Ascending aorta (tissue), 2 donors: ENCODE measurements around the gene TMTC1. TPM values are rescaled to one million over a fixed set of nuclear protein-coding genes. Genes with fewer than 3 reads are reported as not detected.

Source experiments
- DNase-seq, 2 donors: peaks; one replicate each; pipeline ENCODE4 v3.0.0-alpha.2; 2019; ENCODE audit warnings: low spot score in 2 of 2
- H3K27ac ChIP-seq, 2 donors: fragments of 200-600 bp; sonication (generic); one replicate each; pipeline ENCODE4 v1.5.1; 2016 to 2017; ENCODE audit warnings: mild to moderate bottlenecking in 1 of 2
- H3K27me3 ChIP-seq: fragments of 200-600 bp; sonication (generic); one replicate; pipeline ENCODE4 v1.5.1; 2017
- H3K36me3 ChIP-seq, 2 donors: fragments of 200-600 bp; sonication (generic); one replicate each; pipeline ENCODE4 v1.5.1; 2016
- H3K4me1 ChIP-seq, 2 donors: fragments of 200-600 bp; sonication (generic); one replicate each; pipeline ENCODE4 v1.5.1; 2016 to 2017; ENCODE audit warnings: mild to moderate bottlenecking in 1 of 2
- H3K4me3 ChIP-seq, 2 donors: fragments of 200-600 bp; sonication (generic); one replicate each; pipeline ENCODE4 v1.5.1; 2016 to 2017; ENCODE audit warnings: mild to moderate bottlenecking in 1 of 2
- H3K9me3 ChIP-seq, 2 donors: fragments of 200-600 bp; sonication (generic); one replicate each; pipeline ENCODE4 v1.5.1; 2016
- CTCF ChIP-seq, 3 experiments: fragments of 200-600 bp in 2 of 3; fragments of 450-650 bp in 1 of 3; sonication (generic) in 2 of 3; IDR thresholded peaks; one replicate each; pipeline ENCODE4 v1.5.1; 2016 to 2019; ENCODE audit warnings: antibody characterized with exemption in 3 of 3, mild to moderate bottlenecking in 1 of 3, moderate library complexity in 1 of 3
- intact Hi-C: fragments of 100-400 bp; cut with DNase I; formaldehyde crosslinking; loops from one replicate; pipeline ENCODE4 v1.15.1; 2023
- total RNA-seq: library from RNA; depleted of rRNA; stranded (reverse); fragments of >200 nt; gene quantifications from one replicate; pipeline ENCODE4 v1.1.0, GENCODE V29; 2016

The TMTC1 gene
- total RNA-seq, 1 donor from 2014 or later: 176 TPM

GRCh38 chr12:29763301-29763683 lies 20.4 kb downstream of the TMTC1 start:
- Histone ChIP-seq H3K27ac (no peak overlapping the region), H3K9me3 (no peaks in the 10 kb centered on the region), H3K27me3 (no peaks in the 10 kb centered on the region), H3K4me1 (peaks cover 0 to under 1% of the 10 kb centered on the region in 2 donors), H3K4me3 (no peak overlapping the region), H3K36me3 (peaks cover 0 to 21% of the 10 kb centered on the region in 2 donors)
- DNase-seq: no peak
- intact Hi-C loops: no loop called here
- TF ChIP-seq CTCF (IDR thresholded peaks at IDR 0.05): no peak

- intact Hi-C loops: no loop called here
- no peaks in the 10 kb centered on the region for H3K4me1 ChIP-seq
- no peaks in the 10 kb centered on the region for H3K27me3 ChIP-seq
- no peaks in the 10 kb centered on the region for H3K9me3 ChIP-seq
- TF ChIP-seq CTCF (IDR thresholded peaks at IDR 0.05): no peak
- H3K27ac ChIP-seq: no peak overlapping the region
- no peak for DNase-seq
- no peak overlapping the region for H3K4me3 ChIP-seq
- H3K36me3 ChIP-seq: peaks cover 0 to 25% of the 10 kb centered on the region in 2 donors
Observed at GRCh38 chr12:29762637-29763300, 21.0 kb downstream of the TMTC1 start.

- Histone ChIP-seq H3K9me3 (no peaks in the 10 kb centered on the region), H3K27ac (no peak overlapping the region), H3K36me3 (peaks cover 3 to 22% of the 10 kb centered on the region in 2 donors), H3K27me3 (no peaks in the 10 kb centered on the region), H3K4me3 (no peak overlapping the region), H3K4me1 (no peaks in the 10 kb centered on the region)
- intact Hi-C loops: no loop called here
- DNase-seq: no peak
- no peak for TF ChIP-seq CTCF (IDR thresholded peaks at IDR 0.05)
Observed at GRCh38 chr12:29759950-29760349, 23.8 kb downstream of the TMTC1 start.

- DNase-seq: no peak
- intact Hi-C loops: no loop called here
- Histone ChIP-seq H3K9me3 (no peaks in the 10 kb centered on the region), H3K4me3 (no peak overlapping the region), H3K27ac (no peak overlapping the region), H3K4me1 (no peaks in the 10 kb centered on the region), H3K27me3 (no peaks in the 10 kb centered on the region), H3K36me3 (peaks cover 3 to 38% of the 10 kb centered on the region in 2 donors)
- TF ChIP-seq CTCF (IDR thresholded peaks at IDR 0.05): no peak
Observed at GRCh38 chr12:29756741-29757390, 26.9 kb downstream of the TMTC1 start.

GRCh38 chr12:29754235-29755189 lies 29.2 kb downstream of the TMTC1 start:
- Histone ChIP-seq H3K36me3 (peaks cover 9 to 60% of the 10 kb centered on the region in 2 donors), H3K27ac (no peak overlapping the region), H3K4me3 (no peak overlapping the region), H3K27me3 (no peaks in the 10 kb centered on the region), H3K9me3 (no peaks in the 10 kb centered on the region), H3K4me1 (no peaks in the 10 kb centered on the region)
- DNase-seq: no peak
- TF ChIP-seq CTCF (IDR thresholded peaks at IDR 0.05): no peak
- intact Hi-C loops: no loop called here
